Aorta (tissue), 5 donors: Measurements from ENCODE around the gene SLC35F3. TPM values are rescaled to one million over a fixed set of nuclear protein-coding genes. Genes with fewer than 3 reads are reported as not detected.

Experiments used
- ATAC-seq: fragments of 200-7000 bp; cut with Tn5 transposase; one replicate; pipeline ENCODE4 v1.9.1; 2022; ENCODE audit warnings: moderate library complexity; ENCODE audit not compliant: low FRiP score
- DNase-seq, 2 donors: peaks; one replicate each; pipeline ENCODE4 v3.0.0-alpha.2; 2020
- H3K27ac ChIP-seq, 2 donors: one replicate each; pipeline ENCODE4 v1.5.1; 2013; ENCODE audit warnings: low read length in 2 of 2, mild to moderate bottlenecking in 2 of 2, moderate library complexity in 2 of 2, control low read depth in 1 of 2, inconsistent platforms in 1 of 2, low read depth in 1 of 2
- H3K27me3 ChIP-seq, 2 donors: one replicate each; pipeline ENCODE4 v1.6.1; 2013; ENCODE audit warnings: control low read depth in 1 of 2, low read length in 1 of 2, mild to moderate bottlenecking in 1 of 2, moderate library complexity in 1 of 2; ENCODE audit not compliant: insufficient read depth in 2 of 2, control insufficient read depth in 1 of 2
- H3K36me3 ChIP-seq, 2 donors: one replicate each; pipeline ENCODE4 v1.6.1; 2013; ENCODE audit warnings: control low read depth in 1 of 2, low read length in 1 of 2, mild to moderate bottlenecking in 1 of 2; ENCODE audit not compliant: insufficient read depth in 2 of 2, control insufficient read depth in 1 of 2
- H3K4me1 ChIP-seq, 2 donors: one replicate each; pipeline ENCODE4 v1.6.1; 2013; ENCODE audit warnings: low read length in 2 of 2, control low read depth in 1 of 2, mild to moderate bottlenecking in 1 of 2, moderate library complexity in 1 of 2; ENCODE audit not compliant: insufficient read depth in 2 of 2, control insufficient read depth in 1 of 2
- H3K4me3 ChIP-seq, 2 donors: one replicate each; pipeline ENCODE4 v1.5.1; 2013; ENCODE audit warnings: low read length in 2 of 2, control low read depth in 1 of 2, mild to moderate bottlenecking in 1 of 2
- H3K9me3 ChIP-seq: one replicate; pipeline ENCODE4 v1.6.1; 2013; ENCODE audit warnings: mild to moderate bottlenecking, low read length; ENCODE audit not compliant: control insufficient read depth
- WGBS, 2 donors: extraction: QIAGEN DNeasy Blood & Tissue Kit; methylation state at CpG; one replicate each; pipeline ENCODE4 v1.1.7; 2013; 5-methylcytosine and 5-hydroxymethylcytosine counted together
- intact Hi-C, 2 donors: fragments of 100-400 bp; cut with DNase I; formaldehyde crosslinking; loops; one replicate each; pipeline versions ENCODE4 v1.14.2 to v1.15.0; 2022
- polyA plus RNA-seq, 2 donors: library from polyadenylated mRNA; stranded (reverse); fragments of 200-250 nt; gene quantifications; one replicate each; pipeline ENCODE4 v1.2.3, GENCODE V29; 2013
- total RNA-seq, 2 donors: library from RNA; stranded (reverse); fragmentation: NEBNext Ultra II Directional; extraction: Animal tissue kit (Norgen Biotek cat#: 25700); gene quantifications; one replicate each; pipeline ENCODE4 v1.2.1, GENCODE V29; 2021
- donor health status: healthy with polysubstance abuse.
- donor health status: Bipolar disorder and iron deficiency.
- donor health status: DM: no; HTN: no; CAD: no.
- donor health status: DM: no; HTN: no; CAD: no.
- donor health status: DM: yes; HTN: yes; CAD: no.

Gene SLC35F3
- total and polyA plus RNA-seq, 4 donors: 0.12 TPM; not detected in 3

DNA sequence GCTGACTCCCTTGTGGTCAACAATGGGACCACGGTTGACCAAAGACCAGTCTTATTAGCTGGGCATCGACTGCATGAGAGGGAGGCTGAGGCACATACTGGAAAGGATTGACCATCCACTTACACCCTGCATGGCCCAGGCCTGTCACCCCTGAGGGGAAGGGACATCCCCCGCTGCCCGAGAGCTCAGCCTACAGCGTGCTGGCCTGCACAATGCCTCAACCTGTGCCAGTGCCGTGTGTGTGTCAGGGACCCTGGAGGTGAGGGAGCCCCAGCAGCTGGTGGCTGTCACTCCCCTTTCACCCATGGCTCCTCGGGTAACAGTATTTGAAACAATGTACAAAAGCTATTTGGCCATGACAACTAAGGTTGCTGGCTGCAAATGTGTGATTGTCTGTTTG, 67.3 kb downstream of the SLC35F3 start:
- Histone ChIP-seq H3K9me3 (no peaks in the 10 kb centered on the region), H3K27ac (no peak overlapping the region), H3K4me1 (no peaks in the 10 kb centered on the region), H3K27me3 (no peaks in the 10 kb centered on the region), H3K36me3 (no peaks in the 10 kb centered on the region), H3K4me3 (no peak overlapping the region)
- intact Hi-C loops: no loop called here
- ATAC-seq (no peak), DNase-seq (no peak)
- WGBS, 2 donors: 76 to 89% methylated on average over 7 of the region's 7 CpGs

DNA sequence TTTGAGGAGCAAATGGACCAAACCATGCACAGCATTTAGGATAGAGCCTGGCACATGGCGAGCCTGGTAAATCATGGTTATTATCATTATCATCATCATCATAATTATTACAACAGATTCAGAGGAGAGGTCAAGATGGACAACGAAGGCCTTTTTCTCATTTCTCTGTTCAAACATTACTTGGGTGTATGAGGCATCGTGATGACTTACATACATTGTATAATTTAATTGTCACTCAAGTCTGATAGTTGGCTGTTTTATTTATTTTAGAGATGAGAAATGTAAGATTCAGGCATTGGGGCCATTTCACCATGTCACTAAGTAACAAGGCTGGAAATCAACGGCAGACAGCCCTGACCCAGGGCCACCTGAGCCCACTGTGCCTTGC, 68.1 kb downstream of the SLC35F3 start:
- Histone ChIP-seq H3K36me3 (no peaks in the 10 kb centered on the region), H3K9me3 (no peaks in the 10 kb centered on the region), H3K27me3 (no peaks in the 10 kb centered on the region), H3K4me3 (no peak overlapping the region), H3K4me1 (no peaks in the 10 kb centered on the region), H3K27ac (no peak overlapping the region)
- intact Hi-C loops: no loop called here
- ATAC-seq (no peak), DNase-seq (no peak)
- 83 to 84% methylated on average over 4 of the region's 4 CpGs for WGBS, 2 donors

DNA sequence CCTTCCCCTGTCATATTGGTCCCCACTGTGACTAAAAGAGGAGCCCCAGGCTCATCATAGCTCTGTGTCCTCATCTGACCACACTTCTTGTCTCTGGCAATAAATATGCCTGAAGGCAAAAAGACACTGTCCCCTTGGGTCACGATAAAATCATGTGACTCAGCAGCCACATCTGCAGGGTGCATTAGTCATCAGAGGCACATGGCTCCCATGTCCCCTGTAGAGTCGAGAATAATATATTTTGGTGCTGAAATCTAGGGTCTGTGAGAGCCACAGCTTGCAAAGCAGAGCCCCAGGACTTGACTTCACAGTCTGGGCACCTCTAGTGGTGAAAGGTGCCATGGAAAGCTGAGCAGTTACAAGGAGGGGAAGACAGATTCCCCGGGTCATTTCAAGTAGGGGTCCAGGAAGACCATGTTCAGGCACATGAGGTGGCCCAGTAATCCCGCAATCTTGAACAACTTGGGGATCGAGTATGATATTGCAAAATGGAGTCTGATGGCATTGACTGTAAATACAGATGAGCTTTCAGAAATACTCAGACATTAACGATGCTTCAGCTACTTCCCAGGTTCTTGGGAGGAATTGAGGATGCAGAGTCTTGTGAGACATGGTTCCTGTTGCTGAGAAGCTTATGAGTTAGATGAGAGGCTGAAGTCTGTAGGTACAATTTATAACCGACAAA, 68.6 kb downstream of the SLC35F3 start:
- Histone ChIP-seq H3K36me3 (no peaks in the 10 kb centered on the region), H3K27me3 (no peaks in the 10 kb centered on the region), H3K9me3 (no peaks in the 10 kb centered on the region), H3K4me3 (no peak overlapping the region), H3K4me1 (no peaks in the 10 kb centered on the region), H3K27ac (no peak overlapping the region)
- WGBS, 2 donors: 76 to 80% methylated on average over 7 of the region's 7 CpGs
- DNase-seq: no peak
- intact Hi-C loops: no loop called here
- ATAC-seq: no peak

DNA sequence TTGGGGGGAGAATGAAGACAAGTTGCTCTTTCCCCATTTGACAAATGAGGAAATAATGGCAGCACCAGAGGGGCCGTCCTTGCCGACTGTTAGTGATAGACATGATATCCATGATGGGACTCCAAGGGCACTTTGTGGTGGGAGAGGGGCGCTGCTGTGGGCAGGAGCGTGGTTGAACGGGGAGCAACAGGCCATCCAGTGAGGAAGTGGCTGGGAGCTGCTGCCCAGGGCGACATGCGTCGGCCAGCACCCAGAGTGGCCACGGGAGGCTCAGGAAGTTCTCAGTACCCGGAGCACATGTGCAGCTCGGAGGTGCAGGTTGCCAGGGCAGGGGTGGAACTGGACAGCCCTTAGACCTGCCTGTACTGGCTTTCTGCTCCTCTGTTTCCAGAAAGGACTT, 71.0 kb downstream of the SLC35F3 start:
- intact Hi-C loops: no loop called here
- H3K4me3 ChIP-seq: no peak overlapping the region
- 87 to 89% methylated on average over 11 of the region's 11 CpGs for WGBS, 2 donors
- H3K27ac ChIP-seq: no peak overlapping the region
- no peaks in the 10 kb centered on the region for H3K4me1 ChIP-seq
- no peaks in the 10 kb centered on the region for H3K27me3 ChIP-seq
- no peaks in the 10 kb centered on the region for H3K9me3 ChIP-seq
- no peaks in the 10 kb centered on the region for H3K36me3 ChIP-seq
- ATAC-seq (no peak), DNase-seq (no peak)

DNA sequence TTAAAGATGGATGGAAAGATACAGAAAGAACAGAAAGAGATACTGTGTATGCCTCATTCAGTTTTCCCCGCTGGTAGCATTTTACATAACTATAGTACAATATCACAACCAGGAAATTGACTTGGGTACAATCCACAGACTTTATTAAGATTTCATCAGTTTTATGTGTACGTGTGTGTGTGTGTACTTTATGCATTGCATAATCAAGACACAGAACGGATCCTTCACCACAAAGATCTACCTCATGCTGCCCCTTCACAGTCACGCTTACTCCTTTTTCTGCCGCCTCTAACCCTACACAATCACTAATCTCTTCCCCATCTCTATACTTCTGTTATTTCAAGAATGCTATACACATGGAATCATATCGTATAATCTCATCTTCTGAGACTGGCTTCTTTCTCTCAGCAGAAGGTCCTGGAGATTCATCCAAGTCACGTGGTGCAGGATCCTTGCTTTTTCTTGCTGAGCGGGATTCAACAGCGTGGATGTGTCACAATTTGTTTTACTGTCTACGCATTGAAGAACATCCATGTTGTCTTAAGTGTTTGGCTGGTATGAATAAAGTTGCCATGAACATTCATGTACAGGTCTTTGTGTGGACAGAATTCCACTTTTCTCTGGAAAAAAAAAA, 76.7 kb downstream of the SLC35F3 start:
- intact Hi-C loops: no loop called here
- ATAC-seq (no peak), DNase-seq (no peak)
- Histone ChIP-seq H3K36me3 (no peaks in the 10 kb centered on the region), H3K9me3 (no peaks in the 10 kb centered on the region), H3K4me1 (no peaks in the 10 kb centered on the region), H3K27ac (no peak overlapping the region), H3K27me3 (no peaks in the 10 kb centered on the region), H3K4me3 (no peak overlapping the region)
- WGBS, 2 donors: 75 to 76% methylated on average over 10 of the region's 10 CpGs

DNA sequence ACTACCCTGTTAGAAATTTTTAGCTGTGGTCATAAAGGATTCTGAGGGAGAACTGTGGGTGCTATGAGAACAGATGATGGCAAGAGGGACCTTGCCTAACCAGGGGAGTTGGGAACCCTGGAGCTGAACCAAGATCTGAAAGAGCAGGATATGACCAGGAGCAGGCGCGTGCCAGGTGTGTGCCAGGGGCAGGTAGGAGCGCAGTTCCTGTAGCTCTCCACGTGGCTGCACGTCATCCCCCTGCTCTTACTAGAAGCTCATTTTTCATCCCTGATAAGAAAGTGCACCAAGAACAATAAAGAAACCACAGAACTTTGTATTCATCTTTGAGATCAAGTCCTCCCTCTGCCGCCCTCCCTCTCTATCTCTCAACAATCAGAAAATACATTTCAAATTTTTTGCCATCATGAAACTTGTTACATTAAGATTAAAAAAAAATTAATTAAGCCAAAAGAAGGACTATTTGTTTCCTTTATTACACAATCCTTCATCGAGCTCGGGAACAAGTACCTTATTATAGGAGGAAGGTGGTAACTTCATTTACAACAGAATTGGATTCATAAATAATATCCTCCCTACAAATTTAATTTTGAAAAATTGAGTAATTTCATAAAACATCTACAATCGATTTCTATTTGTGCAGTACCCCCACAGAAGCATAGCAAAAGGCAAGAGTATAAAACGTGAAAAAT, 78.5 kb downstream of the SLC35F3 start:
- no peaks in the 10 kb centered on the region for H3K4me1 ChIP-seq
- 70 to 75% methylated on average over 10 of the region's 10 CpGs for WGBS, 2 donors
- H3K9me3 ChIP-seq: no peaks in the 10 kb centered on the region
- no peak overlapping the region for H3K4me3 ChIP-seq
- H3K36me3 ChIP-seq: no peaks in the 10 kb centered on the region
- no peak overlapping the region for H3K27ac ChIP-seq
- DNase-seq: no peak
- intact Hi-C loops: no loop called here
- no peak for ATAC-seq
- no peaks in the 10 kb centered on the region for H3K27me3 ChIP-seq

DNA sequence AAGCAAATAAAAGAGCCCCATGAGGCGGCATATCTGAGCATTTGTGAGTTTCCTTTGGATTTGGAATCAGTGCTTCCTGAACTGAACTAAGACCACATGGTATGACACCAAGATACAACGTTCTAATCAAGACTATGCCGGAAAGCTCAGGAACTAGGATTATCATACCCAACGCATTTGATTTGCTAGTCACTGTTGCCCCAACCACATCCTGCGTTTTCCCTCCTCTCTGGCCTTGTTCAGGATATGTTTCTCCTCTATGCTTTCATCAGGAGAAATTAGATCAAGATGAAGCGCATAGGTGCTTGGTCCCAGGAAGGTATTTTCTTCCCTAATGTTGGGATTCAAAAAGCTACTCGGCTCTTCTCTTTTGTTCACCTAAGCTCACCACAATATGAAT, 79.3 kb downstream of the SLC35F3 start:
- Histone ChIP-seq H3K27ac (no peak overlapping the region), H3K27me3 (no peaks in the 10 kb centered on the region), H3K36me3 (no peaks in the 10 kb centered on the region), H3K4me1 (no peaks in the 10 kb centered on the region), H3K9me3 (no peaks in the 10 kb centered on the region), H3K4me3 (no peak overlapping the region)
- intact Hi-C loops: no loop called here
- DNase-seq: no peak
- 72 to 80% methylated on average over 7 of the region's 7 CpGs for WGBS, 2 donors
- no peak for ATAC-seq

DNA sequence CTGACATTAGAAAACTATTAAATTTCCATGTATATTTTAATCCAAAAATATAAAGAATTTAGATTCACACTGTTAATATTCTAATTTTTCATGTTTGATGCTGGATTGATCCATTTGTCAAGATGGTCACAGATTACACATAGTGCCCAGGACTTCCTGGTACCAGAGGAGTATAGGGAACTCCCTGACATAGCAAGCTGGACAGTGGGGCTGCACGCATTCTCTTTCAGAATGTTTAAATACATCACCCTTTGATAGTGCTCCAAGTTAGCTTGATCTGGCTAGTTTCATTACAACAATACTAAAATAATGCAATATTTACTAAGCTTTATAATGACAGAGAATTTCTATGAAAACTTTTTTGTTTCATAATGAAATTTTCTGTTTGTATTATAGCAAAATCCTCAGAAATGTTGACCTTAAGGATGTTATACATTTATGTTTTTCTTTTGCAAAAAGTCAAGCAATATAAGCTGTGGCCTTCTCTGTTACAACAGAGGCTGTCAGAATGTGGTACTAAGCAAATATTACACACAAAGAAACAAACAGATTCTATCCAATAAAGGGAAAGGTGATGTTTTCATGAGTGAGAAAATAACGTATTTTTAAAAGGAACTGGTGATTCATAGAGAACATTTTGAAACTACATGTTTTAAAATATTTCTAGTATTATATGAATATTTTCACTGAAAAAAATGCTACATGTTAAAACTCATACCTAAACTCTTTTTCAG, 84.7 kb downstream of the SLC35F3 start:
- ATAC-seq: no peak
- no peaks in the 10 kb centered on the region for H3K9me3 ChIP-seq
- H3K36me3 ChIP-seq: no peaks in the 10 kb centered on the region
- 52 to 63% methylated on average over 2 of the region's 2 CpGs for WGBS, 2 donors
- no peaks in the 10 kb centered on the region for H3K27me3 ChIP-seq
- no peak overlapping the region for H3K4me3 ChIP-seq
- H3K4me1 ChIP-seq: no peaks in the 10 kb centered on the region
- no peak for DNase-seq
- intact Hi-C loops: no loop called here
- no peak overlapping the region for H3K27ac ChIP-seq
